NCI-H1092 (cell line): Measurements from ENCODE around the gene MAN1B1.

Experiments used
- DNase-seq: peaks from one replicate; lab custom pipeline; 2025; lab: John Stamatoyannopoulos, UW

MAN1B1 gene

GRCh38 chr9:137084526-137084925 is 2.3 kb upstream of the MAN1B1 start:
- no peak for DNase-seq

- DNase-seq = no peak
Measured at GRCh38 chr9:137085920-137086530, 760 bp upstream of the MAN1B1 start.

- no peak for DNase-seq
Measured at GRCh38 chr9:137087409-137087925, 682 bp downstream of the MAN1B1 start.

- DNase-seq = no peak
Measured at GRCh38 chr9:137088121-137088520, 1.3 kb downstream of the MAN1B1 start.

GRCh38 chr9:137089232-137089947 is 2.6 kb downstream of the MAN1B1 start:
- no peak for DNase-seq

GRCh38 chr9:137095664-137096517 is 9.1 kb downstream of the MAN1B1 start:
- DNase-seq = no peak

- DNase-seq = no peak
Measured at GRCh38 chr9:137096785-137097546, 10.2 kb downstream of the MAN1B1 start.

- no peak for DNase-seq
Measured at GRCh38 chr9:137097761-137098462, 11.1 kb downstream of the MAN1B1 start.

GRCh38 chr9:137099231-137099630 is 12.4 kb downstream of the MAN1B1 start:
- DNase-seq = no peak

- DNase-seq = no peak
Measured at GRCh38 chr9:137103206-137103999, 16.6 kb downstream of the MAN1B1 start.

GRCh38 chr9:137105814-137106661 is 19.3 kb downstream of the MAN1B1 start:
- DNase-seq = no peak

GRCh38 chr9:137106662-137107250 is 20.0 kb downstream of the MAN1B1 start:
- DNase-seq = no peak

GRCh38 chr9:137107312-137107921 is 20.6 kb downstream of the MAN1B1 start:
- no peak for DNase-seq

GRCh38 chr9:137107982-137108381 is 21.2 kb downstream of the MAN1B1 start:
- DNase-seq = no peak

GRCh38 chr9:137108608-137109249 is 21.9 kb downstream of the MAN1B1 start:
- no peak for DNase-seq

- DNase-seq = no peak
Measured at GRCh38 chr9:137109250-137110146, 22.7 kb downstream of the MAN1B1 start.
